Activated CD8-positive, alpha-beta T cell treated with anti-CD3 and anti-CD28 coated beads for 36 hours (primary cell): ENCODE results near the gene GPR25. TPM values are rescaled to one million over a fixed set of nuclear protein-coding genes. Genes with fewer than 3 reads are reported as not detected.

Source experiments
- ATAC-seq: fragments of 200-7000 bp; cut with Tn5 transposase; one replicate; pipeline ENCODE4 v1.10.0; 2021; ENCODE audit warnings: mild to moderate bottlenecking, moderate library complexity
- CTCF ChIA-PET: fragments of 350-600 bp; sonication (Branson Sonifier 250); formaldehyde crosslinking; loops from one replicate; lab custom pipeline; 2021; ENCODE audit warnings: antibody characterized with exemption; lab: Charles Lee
- POLR2A ChIA-PET: fragments of 350-600 bp; sonication (Branson Sonifier 250); formaldehyde crosslinking; loops from one replicate; lab custom pipeline; 2021; ENCODE audit warnings: antibody characterized with exemption; lab: Charles Lee
- DNase-seq: peaks from one replicate; pipeline ENCODE4 v3.0.0-alpha.2; 2020
- H3K27ac Mint-ChIP-seq: one replicate; pipeline ENCODE4 v1.8.0; 2021; ENCODE audit warnings: mild to moderate bottlenecking, mixed read lengths
- H3K27me3 Mint-ChIP-seq: one replicate; pipeline ENCODE4 v1.8.0; 2021; ENCODE audit warnings: mixed read lengths
- H3K36me3 Mint-ChIP-seq: one replicate; pipeline ENCODE4 v1.8.0; 2021; ENCODE audit warnings: low read depth, mixed read lengths
- H3K4me1 Mint-ChIP-seq: one replicate; pipeline ENCODE4 v1.8.0; 2021; ENCODE audit warnings: low read depth, mixed read lengths
- H3K4me3 Mint-ChIP-seq: one replicate; pipeline ENCODE4 v1.8.0; 2021; ENCODE audit warnings: mild to moderate bottlenecking, moderate library complexity, mixed read lengths
- H3K9me3 Mint-ChIP-seq: one replicate; pipeline ENCODE4 v1.8.0; 2021; ENCODE audit warnings: mixed read lengths
- intact Hi-C: fragments of 100-400 bp; cut with micrococcal nuclease; formaldehyde crosslinking; loops from one replicate; pipeline ENCODE4 v1.10.0; 2022
- total RNA-seq, 2 experiments: library from RNA; stranded (reverse); gene quantifications; one replicate each; pipeline ENCODE4 v1.2.3, GENCODE V29; 2021
- TF ChIP-seq, protein P1 (sequence below): fragments of 200-600 bp; IDR thresholded peaks from one replicate; pipeline ENCODE4 v1.8.0; 2022; ENCODE audit warnings: antibody characterized with exemption, mild to moderate bottlenecking

The GPR25 gene
- total RNA-seq, 2 experiments from 2014 or later: 0.29 to 0.34 TPM

DNA sequence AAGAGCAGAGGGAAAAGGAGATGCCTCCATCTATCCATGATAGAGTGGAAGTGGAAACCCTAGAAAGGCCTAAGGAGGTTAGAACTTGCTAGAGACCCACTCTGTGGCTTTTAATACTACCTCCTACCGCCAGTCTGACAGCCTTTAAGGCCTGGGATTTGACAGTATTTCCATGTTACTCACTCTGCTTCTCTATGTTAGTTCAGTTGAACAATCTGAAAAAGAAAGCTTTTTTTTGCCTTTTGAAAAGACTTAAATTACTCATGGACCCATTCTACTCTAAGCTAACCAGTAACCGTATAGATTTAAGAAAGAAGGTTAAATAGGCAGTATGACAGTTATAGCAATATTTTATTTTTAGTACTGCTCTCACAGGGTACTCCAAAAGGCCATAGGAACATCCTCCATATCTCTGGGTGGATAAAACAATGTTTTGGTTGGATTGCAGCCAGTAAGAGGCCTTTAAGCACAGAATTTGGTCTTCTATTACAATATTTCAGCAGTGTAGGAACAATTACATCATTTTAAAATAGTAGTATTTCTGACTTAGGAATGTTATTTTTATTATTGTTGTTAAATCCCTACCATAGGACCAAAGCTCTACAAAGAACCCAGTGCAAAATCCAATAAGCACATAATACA lies 15.9 kb upstream of the GPR25 start:
- ChIA-PET CTCF (interaction anchor here (0.5 to 1.1 kb wide), 2 partner anchors 115 to 169 kb away, joined by 3 read pairs; no protein-coding TSS in a partner anchor), POLR2A (no interaction called here)
- Mint-ChIP-seq H3K9me3 (no peaks in the 10 kb centered on the region), H3K4me1 (peaks cover 3% of the 10 kb centered on the region), H3K27me3 (no peaks in the 10 kb centered on the region), H3K27ac (no peak overlapping the region), H3K4me3 (no peak overlapping the region), H3K36me3 (no peaks in the 10 kb centered on the region)
- DNase-seq (no peak), ATAC-seq (peak; percentile 20)
- TF ChIP-seq, protein P1, sequence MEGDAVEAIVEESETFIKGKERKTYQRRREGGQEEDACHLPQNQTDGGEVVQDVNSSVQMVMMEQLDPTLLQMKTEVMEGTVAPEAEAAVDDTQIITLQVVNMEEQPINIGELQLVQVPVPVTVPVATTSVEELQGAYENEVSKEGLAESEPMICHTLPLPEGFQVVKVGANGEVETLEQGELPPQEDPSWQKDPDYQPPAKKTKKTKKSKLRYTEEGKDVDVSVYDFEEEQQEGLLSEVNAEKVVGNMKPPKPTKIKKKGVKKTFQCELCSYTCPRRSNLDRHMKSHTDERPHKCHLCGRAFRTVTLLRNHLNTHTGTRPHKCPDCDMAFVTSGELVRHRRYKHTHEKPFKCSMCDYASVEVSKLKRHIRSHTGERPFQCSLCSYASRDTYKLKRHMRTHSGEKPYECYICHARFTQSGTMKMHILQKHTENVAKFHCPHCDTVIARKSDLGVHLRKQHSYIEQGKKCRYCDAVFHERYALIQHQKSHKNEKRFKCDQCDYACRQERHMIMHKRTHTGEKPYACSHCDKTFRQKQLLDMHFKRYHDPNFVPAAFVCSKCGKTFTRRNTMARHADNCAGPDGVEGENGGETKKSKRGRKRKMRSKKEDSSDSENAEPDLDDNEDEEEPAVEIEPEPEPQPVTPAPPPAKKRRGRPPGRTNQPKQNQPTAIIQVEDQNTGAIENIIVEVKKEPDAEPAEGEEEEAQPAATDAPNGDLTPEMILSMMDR: no peak
- intact Hi-C loops: no loop called here

DNA sequence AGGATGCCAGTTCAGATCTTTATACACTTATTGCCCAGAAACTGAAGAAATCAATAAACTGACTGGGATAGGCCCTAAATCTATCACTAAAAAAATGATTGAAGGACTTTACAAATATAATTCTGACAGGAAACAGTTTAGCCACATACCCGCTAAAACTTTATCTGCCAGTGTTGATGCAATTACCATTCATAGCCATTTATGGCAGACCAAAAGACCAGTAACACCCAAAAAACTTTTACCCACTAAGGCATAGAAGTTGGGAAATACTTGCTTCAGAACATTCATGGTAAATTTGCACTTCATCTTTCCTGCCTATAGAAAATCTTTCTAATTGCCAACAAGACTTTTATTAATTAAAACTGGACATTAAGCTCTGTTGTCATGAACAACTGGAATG lies 15.0 kb upstream of the GPR25 start:
- Mint-ChIP-seq H3K9me3 (no peaks in the 10 kb centered on the region), H3K4me1 (peaks cover 10% of the 10 kb centered on the region), H3K27me3 (no peaks in the 10 kb centered on the region), H3K4me3 (no peak overlapping the region), H3K36me3 (no peaks in the 10 kb centered on the region), H3K27ac (no peak overlapping the region)
- ATAC-seq (no peak), DNase-seq (no peak)
- POLR2A ChIA-PET: interaction anchor here (1.2 to 1.5 kb wide), 2 partner anchors 20 to 51 kb away, joined by 3 read pairs; no protein-coding TSS in a partner anchor
- intact Hi-C loops: no loop called here
- CTCF ChIA-PET: interaction anchor here (0.5 to 1.1 kb wide), 3 partner anchors 9 to 168 kb away, joined by 3 read pairs; no protein-coding TSS in a partner anchor
- TF ChIP-seq, protein P1: no peak

GRCh38 chr1:200861937-200862647 lies 10.7 kb upstream of the GPR25 start:
- peaks cover 31% of the 10 kb centered on the region for H3K4me1 Mint-ChIP-seq
- H3K36me3 Mint-ChIP-seq: no peaks in the 10 kb centered on the region
- ChIA-PET POLR2A (no interaction called here), CTCF (interaction anchor here (1.3 to 1.8 kb wide), 2 partner anchors 109 to 240 kb away, joined by 3 to 5 read pairs; no protein-coding TSS in a partner anchor)
- no peaks in the 10 kb centered on the region for H3K9me3 Mint-ChIP-seq
- no peak overlapping the region for H3K27ac Mint-ChIP-seq
- intact Hi-C loops: no loop called here
- DNase-seq (no peak), ATAC-seq (peak; percentile 32)
- no peak overlapping the region for H3K4me3 Mint-ChIP-seq
- TF ChIP-seq, protein P1: no peak
- H3K27me3 Mint-ChIP-seq: no peaks in the 10 kb centered on the region

GRCh38 chr1:200862713-200863415 lies 9.9 kb upstream of the GPR25 start:
- no peak for ATAC-seq

More at GRCh38 chr1:200862713-200863415, 9.9 kb upstream of the GPR25 start:
- H3K4me3 Mint-ChIP-seq: no peak overlapping the region
- intact Hi-C loops: no loop called here
- H3K4me1 Mint-ChIP-seq: peaks cover 37% of the 10 kb centered on the region
- no peaks in the 10 kb centered on the region for H3K36me3 Mint-ChIP-seq
- ChIA-PET POLR2A (interaction anchor here (0.6 to 1.4 kb wide), 3 partner anchors 25 to 305 kb away, joined by 3 to 4 read pairs (median 3); no protein-coding TSS in a partner anchor), CTCF (interaction anchor here (0.7 to 1.3 kb wide), 2 partner anchors 28 to 108 kb away, joined by 3 read pairs; no protein-coding TSS in a partner anchor)
- peaks cover 5% of the 10 kb centered on the region for H3K27me3 Mint-ChIP-seq
- no peaks in the 10 kb centered on the region for H3K9me3 Mint-ChIP-seq
- TF ChIP-seq, protein P1: no peak
- peak; percentile 31 for DNase-seq
- H3K27ac Mint-ChIP-seq: no peak overlapping the region
